SK-N-MC (cell line): Measurements from ENCODE around the gene ATXN2.

Experiments
- EZH2 ChIP-seq: fragments of 200-600 bp; sonication (generic); IDR thresholded peaks from one replicate; pipeline ENCODE4 v1.6.1; 2017; ENCODE audit warnings: antibody characterized with exemption
- FOXP2 ChIP-seq: optimal IDR thresholded peaks from 2 replicates; pipeline ENCODE3; 2011; ENCODE audit warnings: mild to moderate bottlenecking, moderate library complexity; ENCODE audit not compliant: insufficient read depth; ENCODE audit errors: extremely low read length, control extremely low read depth
- POLR2AphosphoS5 ChIP-seq: IDR thresholded peaks from 2 replicates; pipeline ENCODE4 v1.6.1; 2012; ENCODE audit warnings: mild to moderate bottlenecking, low read depth, low read length, borderline replicate concordance

DNA sequence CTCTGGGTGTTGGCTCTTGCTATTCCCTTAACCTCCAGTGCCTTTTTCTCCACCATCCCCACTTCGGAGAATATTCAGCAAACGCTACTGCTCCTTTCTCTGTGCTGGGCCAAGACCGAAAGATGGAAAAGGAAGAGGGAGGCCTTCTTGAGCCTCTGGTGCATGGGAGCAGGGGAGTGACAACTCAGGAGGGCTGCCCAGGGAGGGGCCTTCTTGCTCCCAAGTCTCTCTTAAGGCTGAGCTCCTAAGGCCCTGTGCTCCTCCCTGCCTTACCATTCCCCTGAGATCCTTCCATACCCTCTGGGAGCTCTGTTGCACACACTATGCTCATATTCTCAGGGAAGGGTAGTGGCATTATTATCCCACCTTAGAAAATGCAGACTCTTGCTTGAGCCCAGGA is 158.5 kb downstream of the ATXN2 start:
- TF ChIP-seq POLR2AphosphoS5 (no peak), EZH2 (no peak), FOXP2 (no peak)
